ENCODE results near the gene RASAL3.
"Not testable (repeated sequence)": the region's sequence is repeated elsewhere in the genome, so short reads cannot be mapped to it uniquely, and the experiment has no call there.

Gene RASAL3

DNA sequence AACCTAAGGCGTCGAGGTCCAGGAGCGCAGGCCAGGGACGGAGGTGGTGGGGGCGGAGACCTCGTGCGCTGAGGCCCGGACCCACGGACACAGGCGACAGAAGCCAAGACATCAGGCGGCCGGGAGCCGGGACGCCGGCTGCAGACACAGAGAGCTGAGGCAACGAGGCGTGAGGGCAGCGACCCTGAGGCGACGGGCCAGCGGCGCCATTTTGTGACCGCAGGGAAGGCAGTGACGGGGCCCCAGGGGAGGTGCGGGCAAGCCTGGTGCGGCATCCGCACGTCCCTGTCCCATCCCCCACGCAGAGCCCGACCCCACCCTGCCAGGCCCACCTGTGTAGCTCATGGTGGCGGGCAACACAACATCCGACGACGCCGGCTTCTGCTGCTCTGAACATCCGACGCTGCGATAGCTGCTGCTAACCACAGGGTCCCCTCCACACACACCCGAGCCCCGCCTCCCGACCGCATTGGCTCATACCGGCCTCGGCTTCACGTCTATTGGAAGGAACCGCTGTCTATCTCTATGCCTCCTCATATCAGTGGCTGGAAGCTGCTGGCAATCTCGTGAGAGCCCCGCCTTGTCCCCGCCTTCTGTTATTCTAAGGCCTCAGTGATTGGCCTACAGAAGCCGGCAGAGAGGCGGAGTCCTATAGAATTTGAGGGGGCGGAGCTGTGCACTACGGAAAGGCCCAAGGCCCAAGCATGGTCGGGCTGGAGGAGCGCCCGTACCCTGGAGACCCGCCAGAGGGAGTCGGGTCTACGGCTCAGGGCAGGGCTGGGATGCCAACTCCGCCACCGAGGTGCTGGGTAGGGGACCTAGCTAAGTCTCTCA, 45.5 kb downstream of the RASAL3 start, which contains the start of gene AKAP8L:
TSS of gene AKAP8L (minus strand) at position 410 of the 834 bp plus-strand sequence. CDS start at position 345, 65 bp downstream.
- DNase-seq, result peak; percentile 100

DNA sequence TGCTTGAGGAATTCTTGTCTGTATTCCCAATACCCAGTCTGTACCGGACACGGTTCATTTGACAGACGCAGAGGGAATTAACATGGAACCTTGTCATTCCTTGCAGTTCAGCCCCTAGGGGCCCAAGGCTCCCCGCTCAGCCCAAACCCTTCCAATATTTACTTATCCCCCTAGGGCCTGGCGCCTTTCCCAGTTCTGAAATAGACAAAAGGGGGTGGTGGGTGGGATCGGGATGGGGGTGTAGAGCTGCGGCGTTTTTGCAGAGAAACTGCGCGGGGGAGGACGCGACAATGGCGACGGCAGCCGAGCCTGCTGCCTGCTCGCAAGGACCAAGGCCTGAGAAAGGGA, 46.1 kb downstream of the RASAL3 start:
- DNase-seq, result no peak

DNA sequence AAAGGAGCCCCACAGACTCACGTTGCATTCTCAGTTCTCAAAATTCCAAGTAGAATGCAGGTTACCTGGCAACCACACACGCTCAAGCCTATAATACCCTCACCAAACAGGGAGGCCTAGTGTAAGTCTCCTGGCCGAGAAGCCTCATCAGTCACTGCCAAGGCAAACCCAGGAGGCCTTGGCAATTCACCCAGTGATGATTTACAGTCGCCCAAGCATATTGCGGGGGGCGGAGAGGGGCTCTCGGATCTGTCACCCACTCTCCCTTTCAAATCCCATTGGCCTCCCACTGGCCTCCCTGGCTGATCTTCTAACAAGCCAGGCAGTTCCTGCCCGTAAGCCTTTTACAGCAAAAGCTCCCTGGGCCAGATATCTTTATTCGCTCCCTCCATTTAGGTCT, 46.6 kb downstream of the RASAL3 start:
- DNase-seq, result no peak

DNA sequence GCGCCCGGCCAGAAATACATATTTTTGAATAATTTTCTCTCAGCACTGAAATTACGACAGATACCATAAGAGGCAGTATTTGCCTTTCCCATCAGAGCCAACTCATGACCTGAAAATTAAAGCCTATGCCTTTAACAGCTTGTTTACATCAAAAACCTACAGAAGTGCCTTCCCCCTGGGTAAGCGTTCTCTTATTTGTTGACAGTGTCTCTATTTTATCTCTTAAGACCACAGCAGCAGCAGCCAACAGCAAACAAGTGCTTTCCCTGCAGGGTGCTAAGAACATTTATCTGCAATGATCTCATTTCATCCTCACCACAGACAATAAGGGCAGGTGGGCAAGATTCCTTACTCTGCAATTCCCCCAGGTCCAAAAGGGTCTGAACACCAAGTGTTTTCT, 51.5 kb downstream of the RASAL3 start:
- no peak for DNase-seq

DNA sequence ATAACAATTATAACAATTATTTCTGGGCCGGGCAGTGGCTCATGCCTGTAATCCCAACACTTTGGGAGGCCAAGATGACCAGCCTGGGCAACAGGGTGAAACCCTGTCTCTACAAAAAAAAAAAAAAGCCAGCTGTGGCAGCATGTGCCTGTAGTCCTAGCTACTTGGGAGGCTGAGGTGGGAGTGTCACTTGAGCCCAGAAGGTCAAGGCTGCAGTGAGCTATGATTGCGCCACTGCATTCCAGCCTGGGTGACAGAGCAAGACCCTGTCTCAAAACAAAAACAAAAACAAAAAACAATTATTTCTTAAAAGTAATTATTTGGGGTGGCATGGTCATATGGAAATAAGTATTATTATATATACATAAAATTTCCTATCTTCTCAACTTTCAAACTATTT, 53.0 kb downstream of the RASAL3 start:
- not testable (repeated sequence) for DNase-seq

DNA sequence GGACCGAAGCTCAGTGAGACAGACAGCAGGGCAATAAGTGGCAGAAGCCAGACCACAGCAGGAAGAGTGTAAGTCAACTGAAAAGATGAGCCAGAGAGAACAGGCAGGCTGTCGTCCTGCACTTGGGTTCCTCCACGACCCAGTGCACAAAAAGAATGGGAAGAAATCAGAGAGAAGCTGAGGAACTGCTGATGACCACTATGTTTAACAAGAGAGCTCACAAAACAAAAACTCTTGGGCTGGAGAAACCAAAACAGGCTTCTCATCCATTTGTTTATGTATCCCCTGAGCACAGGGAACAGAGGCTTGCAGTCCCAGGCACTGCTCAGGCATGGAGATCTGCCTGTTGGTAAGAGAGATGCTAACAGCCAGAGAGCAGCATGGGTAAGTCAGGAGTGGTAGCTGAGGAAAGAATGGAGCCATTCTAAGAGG, 59.5 kb downstream of the RASAL3 start:
- DNase-seq, result no peak

DNA sequence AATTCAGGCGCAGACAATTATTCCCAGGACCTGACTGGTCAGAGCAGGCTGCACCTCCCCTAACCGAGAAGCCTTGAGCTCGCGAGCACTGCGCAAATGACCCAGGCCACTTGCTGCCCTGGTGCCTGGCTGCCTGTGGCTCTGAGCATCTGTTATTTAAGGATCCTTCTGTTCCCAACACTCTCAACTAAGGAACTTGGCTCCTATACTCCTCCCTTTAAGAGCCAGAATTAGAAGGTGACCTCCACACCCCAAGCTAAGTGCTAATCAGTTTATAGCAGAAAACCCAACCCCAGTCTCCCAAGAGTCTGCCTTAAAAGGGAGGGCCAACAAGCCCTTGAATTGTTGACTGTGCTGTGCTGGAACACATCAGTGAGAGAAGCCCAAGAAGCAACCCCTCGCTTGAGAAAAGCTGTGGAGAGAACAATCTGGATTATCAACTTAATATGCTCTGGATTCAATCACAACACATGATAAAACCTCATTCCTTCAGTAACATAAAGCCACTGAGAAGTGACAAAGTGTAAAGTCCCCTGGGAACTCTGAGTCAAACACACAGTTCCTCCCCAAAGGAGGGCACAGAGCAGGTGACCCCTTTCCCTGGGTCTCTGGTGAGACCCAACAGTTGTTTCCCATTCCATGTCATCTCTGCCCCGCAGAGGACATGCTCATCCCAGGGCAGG, 60.1 kb downstream of the RASAL3 start:
- no peak for DNase-seq

DNA sequence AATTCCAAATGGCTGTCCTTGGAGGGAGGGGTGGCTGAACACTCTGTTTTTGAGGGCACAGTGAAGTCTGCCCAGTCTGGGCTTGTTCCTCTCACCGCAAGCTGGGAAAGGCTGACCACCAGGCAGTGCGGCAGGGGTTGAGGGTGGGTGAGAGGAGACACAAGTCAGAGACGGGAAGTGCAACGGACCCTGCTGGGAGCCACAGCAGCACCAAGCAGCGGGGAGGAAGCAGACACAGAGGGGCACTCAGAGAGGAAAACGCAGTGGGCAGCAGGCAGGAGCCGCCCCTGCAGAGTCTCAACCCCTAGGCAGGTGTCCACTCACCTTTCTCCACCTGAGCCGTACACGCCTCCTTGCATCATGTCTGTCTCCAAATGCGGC, 61.2 kb downstream of the RASAL3 start:
- DNase-seq, result no peak

DNA sequence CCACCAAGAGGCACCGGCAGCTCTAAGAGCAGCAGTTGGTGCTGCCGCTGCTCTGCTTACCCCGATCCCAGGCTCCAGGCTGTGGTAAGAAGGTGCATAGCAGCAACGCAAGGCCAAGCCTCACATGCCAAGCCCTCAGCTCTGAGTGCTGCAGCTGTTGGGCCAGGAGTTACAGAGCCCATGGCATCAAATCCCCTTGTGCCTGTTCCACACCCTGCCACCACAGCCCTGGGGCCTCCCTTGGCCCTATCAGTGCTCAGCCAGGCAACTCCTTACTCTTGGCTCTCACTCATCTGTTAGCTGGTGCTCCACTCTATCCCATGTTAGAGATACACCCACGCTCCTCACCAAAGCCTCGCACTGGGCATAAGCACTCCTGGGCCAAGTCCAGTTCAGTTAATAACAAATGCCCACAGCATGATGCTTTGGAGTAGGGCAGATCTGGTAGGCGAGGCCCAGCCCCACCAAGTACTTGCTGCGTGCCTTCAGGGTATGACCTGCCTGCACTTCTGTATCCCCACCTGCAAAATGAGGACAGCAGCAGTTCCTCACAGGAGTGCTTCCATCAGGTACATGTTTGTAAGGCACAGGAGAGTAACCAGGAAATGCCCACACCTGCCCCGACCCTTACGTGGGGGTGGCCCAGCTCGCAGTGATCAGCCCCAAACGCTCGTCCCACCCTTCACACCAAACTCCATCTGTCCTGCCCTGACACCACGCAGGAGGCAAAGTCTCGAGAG, 61.8 kb downstream of the RASAL3 start:
- DNase-seq, result no peak

Measured in CD4-positive, alpha-beta T cell treated with Interleukin-21 for 1 hour (primary cell).